C1 segment of cervical spinal cord (tissue), 14 donors: ENCODE measurements around the gene VCP.
A peak's percentile ranks its signal among the peaks of the same experiment; 100 is the strongest.

Experiments
- DNase-seq, 14 donors: peaks; one replicate each; lab custom pipeline; 2025; lab: John Stamatoyannopoulos, UW

VCP gene

DNA sequence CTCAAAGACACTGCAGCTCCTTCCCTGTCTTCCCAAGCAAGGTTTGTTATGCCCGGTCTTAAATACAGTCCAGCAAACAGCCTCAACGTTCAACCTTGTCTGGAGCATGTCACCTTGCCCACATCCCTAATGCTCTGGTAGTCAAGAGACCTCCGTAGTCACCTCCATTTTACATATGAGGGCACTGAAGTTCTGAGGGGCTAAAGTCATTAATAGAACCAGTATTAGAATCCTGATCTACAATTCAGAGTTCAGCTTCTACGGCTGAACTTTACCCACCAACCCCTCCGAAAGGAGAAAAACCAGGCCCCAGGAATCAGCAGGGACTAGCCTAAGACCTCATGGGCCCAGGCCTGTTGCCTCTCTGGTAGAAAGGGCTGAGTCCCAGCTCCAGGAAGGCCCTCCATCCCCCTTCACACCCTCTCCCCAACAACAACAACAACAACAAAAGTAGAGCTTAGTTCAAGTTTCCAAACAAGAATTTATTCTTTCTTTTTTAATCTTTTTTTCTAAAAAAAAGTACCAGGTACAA lies 31.3 kb upstream of the VCP start:
- no peak for DNase-seq

- DNase-seq: peak; percentile 46 to 99 (median 90)
Observed at GRCh38 chr9:35102769-35103659, 30.6 kb upstream of the VCP start, which contains the start of gene STOML2. STOML2 (minus strand) TSS chr9:35103131; CDS start chr9:35103094, 37 bp downstream.

DNA sequence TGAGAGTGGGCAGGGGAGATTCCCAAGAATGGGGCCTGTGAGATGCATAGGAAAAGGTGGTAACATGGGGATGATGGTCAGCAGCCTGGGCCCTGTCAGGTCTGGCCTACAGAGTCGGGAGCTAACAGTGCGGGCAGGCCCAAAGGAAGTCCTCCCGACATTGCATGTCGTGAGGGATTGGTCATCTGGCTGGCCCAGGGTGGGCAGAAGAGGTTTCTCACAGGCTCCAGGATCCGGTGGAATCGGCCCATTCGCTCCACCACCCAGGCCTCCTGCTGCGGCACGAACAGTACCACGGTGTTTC lies 30.0 kb upstream of the VCP start:
- DNase-seq: no peak

DNA sequence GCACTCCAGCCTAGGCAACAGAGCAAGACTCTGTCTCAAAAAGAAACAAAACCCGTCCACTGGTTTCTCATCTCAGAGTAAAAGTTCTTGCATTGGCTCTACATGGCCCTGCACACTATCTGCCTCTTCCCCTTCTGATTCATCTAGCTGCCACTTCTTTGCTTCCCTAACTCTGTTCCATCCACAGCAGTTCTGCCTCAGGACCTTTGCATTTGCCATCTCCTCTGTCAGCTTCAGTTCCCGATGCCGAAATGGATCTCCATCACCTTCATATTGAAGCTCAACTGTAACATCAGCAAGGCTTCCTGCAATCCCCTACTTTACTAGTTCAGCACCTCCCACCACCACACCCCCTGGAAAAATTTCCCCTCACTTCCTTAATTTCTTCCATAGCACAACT lies 25.1 kb upstream of the VCP start:
- DNase-seq: no peak

- DNase-seq: peak in 13 of 14 donors; percentile 56 to 84 (median 78)
Observed at GRCh38 chr9:35096035-35096849, 23.8 kb upstream of the VCP start, which contains the start of gene PIGO. PIGO (minus strand) TSS chr9:35096591; CDS start chr9:35095565, 1,026 bp downstream.

DNA sequence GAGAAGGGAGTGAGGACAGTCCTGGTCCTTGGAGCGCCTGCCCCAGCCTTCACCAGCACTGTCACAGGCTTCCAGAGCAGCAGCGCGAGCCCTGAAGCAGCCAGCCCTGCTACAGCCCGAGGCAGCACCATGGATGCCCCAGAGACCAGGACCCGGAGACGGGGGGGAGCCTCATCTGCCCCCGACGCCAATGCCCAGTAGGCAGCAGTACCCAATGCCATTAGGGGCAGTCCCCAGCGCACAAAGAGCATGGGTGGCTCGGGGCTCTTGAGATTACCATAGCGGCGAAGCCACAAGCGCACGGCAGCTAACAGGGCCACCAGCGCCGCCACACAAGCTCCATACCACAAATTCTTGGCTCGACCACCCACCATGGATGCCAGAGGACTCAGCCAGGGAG lies 19.1 kb upstream of the VCP start:
- no peak for DNase-seq

- no peak for DNase-seq
Observed at GRCh38 chr9:35089434-35089833, 17.0 kb upstream of the VCP start.

GRCh38 chr9:35085078-35085477 lies 12.7 kb upstream of the VCP start:
- DNase-seq: no peak

DNA sequence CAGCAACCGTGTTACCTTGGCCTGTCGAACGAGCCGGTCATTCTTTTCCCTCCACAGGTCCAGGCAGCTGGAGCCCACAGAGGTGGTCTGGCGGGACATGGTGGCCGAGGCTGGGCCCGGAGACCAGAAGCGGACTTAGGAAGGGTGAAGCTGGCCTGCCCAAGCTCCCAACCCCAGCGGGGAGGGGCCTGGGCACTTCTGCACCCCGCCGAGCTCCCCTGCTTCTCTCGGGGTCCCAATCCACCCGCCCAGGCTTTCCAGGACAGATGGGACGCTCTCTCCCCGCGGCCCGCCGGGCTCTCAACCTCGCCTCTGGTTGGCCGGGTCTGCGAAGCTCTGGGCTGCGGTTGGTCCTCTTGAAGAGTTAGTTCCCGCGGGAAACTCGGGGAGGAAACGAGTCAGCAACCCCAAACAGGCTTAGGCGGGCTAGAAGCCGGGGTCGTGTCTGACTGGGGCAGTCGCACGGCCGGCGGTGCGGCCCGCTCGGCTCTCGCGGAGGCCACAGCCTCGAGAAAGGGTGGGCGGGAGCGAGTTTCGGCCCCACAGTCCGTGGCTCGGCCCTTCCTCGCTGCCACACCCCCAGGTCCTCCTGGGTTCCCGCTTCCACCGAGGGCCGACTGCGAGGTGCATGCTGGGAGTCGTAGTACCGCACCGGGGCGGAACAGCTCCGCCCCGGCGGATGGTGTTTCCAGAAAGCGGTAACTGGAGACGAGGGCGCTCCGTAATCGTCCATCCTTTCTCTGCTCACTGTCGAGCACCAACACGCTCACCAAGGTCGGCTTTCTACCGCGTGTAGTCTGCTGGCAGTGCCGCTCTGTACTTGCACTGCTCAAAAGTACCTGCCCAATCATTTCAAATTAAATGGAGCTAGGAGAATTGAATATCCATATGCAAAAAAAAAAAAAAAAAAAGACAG lies 7.3 kb upstream of the VCP start, which contains the start of gene FANCG:
Gene FANCG, minus strand, starts transcription at position 517 of the 916 bp plus-strand sequence. Its CDS starts 418 bp downstream, at position 99.
- DNase-seq: peak; percentile 45 to 92 (median 86)

- no peak for DNase-seq
Observed at GRCh38 chr9:35079041-35079425, 6.6 kb upstream of the VCP start.

DNA sequence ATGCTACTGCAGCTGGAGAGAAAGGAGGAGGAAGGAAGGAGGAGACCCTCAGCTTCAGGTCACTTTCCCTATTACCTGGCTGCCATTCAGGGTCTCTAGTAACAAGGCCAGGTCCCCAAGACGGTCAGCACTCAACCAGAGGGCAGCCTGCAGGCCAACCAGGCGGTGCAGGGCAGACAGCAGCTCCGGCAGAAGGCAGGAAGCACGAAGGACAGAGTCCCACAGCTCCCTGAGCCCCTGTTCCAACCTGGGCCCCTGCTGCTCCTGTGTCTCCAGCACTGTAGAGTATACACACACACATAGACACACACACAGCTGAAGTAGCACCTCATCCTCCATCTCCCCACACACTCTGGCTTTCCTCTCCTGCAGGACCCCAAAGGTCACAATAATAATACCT lies 5.6 kb upstream of the VCP start:
- no peak for DNase-seq

GRCh38 chr9:35076848-35077247 lies 4.4 kb upstream of the VCP start:
- no peak for DNase-seq

GRCh38 chr9:35075358-35075757 lies 2.9 kb upstream of the VCP start:
- DNase-seq: no peak

GRCh38 chr9:35074791-35075190 lies 2.4 kb upstream of the VCP start:
- no peak for DNase-seq

DNA sequence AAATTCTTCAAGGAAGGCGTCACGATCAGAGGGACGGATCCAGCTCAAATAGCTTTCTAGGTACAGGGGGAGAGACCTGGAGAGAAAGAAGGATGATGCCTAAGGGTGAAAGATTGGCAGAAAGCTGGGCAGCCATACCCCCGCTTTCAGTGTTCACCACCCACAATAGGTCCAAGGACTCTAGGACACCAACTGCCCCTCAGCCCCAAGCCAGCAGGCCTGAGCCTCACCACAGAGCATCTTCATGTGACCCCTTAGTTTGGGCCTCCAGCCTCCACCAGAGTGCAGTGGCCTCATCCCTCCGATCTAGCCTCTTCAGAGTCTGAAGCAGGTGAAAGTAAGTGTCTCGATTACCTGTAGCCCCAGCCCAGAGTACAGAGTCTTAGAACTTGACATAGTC lies 1.7 kb upstream of the VCP start:
- no peak for DNase-seq

- DNase-seq: no peak
Observed at GRCh38 chr9:35073279-35073612, 821 bp upstream of the VCP start.

GRCh38 chr9:35071814-35072460 lies 488 bp downstream of the VCP start:
- peak in 13 of 14 donors; percentile 45 to 82 (median 64) for DNase-seq

DNA sequence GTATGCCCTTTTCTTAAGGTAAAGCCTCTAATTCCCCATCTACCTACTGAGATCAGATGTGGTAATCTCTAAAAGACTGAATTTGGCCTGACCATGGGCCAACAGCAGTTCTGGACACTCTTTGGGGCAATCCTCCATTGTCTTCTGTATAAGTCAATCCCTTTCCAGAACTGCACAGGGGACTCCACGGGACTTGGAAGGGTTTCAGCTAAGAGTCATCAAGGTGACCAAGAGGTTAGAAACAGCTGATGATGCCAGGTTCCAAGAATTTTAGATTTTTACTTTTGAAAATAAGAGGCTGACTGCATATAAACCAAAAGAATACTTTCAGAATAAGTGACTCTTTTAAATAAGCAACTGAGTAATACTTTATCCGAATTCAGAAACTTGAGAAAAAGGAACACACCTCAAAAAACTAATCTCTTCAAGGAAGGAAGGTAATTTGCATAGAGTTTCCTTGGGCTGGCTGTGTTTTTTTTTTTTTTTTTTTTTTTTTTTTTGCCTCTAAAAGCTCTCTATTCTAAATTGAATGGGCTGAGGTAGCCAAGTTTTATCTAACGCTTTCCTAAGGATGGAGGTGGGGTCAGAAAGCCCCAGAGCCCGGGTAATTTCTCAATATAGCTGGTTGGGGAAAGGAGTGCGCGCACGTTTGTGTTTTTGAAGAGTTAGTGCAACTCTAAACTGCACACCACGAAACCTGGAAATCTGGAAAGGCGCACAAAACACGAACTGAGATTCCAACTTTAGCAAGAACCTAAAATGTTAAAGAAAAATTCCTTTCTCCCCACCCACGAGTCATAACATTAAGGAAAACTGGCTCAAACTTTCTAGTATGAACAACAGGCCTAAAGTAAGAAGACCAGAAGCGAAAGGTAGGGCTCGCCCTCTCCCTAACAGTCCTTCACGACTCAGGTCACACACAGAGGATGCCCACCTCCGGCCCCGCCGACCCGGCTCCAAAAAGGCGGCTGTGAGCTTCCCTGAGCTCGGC lies 1.3 kb downstream of the VCP start:
- DNase-seq: no peak

DNA sequence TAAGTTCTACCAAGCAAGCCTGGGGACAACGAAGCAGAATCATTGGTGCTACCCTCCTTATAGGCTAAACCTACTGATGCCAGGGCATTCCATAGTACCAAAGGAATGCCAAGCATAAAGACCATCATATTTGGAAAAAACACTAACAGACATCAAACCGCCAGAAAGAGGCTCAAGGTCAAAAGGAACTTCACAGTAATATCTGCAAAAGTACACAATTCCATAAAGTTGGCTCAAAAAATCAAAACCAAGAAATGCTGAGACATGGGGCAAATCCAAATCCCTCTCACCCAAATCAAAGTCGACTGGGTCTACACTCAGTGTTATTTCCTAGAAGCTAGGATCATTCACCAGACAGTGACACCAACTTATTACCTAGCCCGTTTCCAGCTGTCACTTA lies 3.4 kb downstream of the VCP start:
- DNase-seq: no peak

DNA sequence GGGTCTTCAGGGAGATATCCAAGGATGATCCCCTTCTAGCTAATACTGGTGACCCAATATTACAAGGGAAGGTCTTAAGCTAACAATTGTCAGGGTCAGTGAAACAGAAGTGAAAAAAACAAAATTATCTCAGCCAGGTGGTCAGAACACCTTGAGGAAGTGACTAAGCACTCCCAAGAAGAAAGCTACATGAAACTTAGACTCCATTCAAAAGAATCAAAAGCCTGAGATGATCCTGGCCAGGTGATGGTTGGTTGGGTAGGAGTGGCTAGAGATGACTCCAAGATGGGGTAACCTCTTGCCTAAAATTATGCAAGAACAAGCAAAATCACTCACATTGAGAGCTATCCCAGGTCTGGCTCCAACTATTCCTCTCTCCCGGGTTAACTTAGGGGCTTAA lies 5.4 kb downstream of the VCP start:
- no peak for DNase-seq
